Thyroid gland (tissue), 4 donors: ENCODE measurements around the gene PMIS2.

Experiments
- POLR2A ChIP-seq, 2 donors: fragments of 450-650 bp; IDR thresholded peaks; one replicate each; pipeline ENCODE4 v1.6.1; 2017; ENCODE audit warnings: antibody characterized with exemption in 2 of 2, mild to moderate bottlenecking in 2 of 2, moderate library complexity in 1 of 2
- TF ChIP-seq, protein P1 (sequence below), 6 experiments: fragments of 200-600 bp in 3 of 6; fragments of 450-650 bp in 3 of 6; sonication (generic) in 3 of 6; IDR thresholded peaks; one replicate each; pipeline ENCODE4 v1.5.1; 2016 to 2019; ENCODE audit warnings: antibody characterized with exemption in 6 of 6, mild to moderate bottlenecking in 2 of 6, inconsistent platforms in 1 of 6, moderate library complexity in 1 of 6

DNA sequence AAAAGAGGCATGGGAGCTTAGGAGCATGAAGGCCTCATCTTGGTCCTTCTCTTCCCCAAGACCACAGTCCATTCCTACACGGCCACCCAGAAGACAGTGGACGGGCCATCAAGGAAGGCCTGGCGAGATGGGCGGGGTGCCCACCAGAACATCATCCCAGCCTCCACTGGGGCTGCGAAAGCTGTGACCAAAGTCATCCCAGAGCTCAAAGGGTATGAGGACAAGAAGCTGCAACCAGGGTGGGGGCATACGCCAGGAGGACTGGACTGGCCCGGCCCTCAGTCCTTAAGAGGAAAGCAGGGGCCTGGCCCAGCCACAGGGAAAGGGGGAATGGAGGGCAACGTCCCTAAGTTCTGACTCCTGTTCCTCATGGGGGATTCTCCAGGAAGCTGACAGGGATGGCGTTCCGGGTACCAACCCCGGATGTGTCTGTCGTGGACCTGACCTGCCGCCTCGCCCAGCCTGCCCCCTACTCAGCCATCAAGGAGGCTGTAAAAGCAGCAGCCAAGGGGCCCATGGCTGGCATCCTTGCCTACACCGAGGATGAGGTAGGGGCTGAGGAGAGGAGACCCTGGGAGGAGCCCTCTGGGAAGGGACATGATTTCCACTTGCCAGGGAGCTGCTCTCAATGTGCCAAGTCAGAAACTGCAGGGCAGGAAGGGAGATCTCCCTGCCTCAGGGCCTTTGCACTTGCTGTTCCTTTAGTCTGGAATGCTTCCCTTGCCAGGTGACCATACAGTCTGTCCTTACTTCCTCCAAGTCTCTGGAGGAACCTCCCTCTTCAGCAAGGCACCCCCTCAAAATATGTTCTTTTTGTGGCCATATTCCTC is 42.5 kb upstream of the PMIS2 start:
- TF ChIP-seq POLR2A (IDR thresholded peaks at IDR 0.05) = no peak
- TF ChIP-seq, protein P1, sequence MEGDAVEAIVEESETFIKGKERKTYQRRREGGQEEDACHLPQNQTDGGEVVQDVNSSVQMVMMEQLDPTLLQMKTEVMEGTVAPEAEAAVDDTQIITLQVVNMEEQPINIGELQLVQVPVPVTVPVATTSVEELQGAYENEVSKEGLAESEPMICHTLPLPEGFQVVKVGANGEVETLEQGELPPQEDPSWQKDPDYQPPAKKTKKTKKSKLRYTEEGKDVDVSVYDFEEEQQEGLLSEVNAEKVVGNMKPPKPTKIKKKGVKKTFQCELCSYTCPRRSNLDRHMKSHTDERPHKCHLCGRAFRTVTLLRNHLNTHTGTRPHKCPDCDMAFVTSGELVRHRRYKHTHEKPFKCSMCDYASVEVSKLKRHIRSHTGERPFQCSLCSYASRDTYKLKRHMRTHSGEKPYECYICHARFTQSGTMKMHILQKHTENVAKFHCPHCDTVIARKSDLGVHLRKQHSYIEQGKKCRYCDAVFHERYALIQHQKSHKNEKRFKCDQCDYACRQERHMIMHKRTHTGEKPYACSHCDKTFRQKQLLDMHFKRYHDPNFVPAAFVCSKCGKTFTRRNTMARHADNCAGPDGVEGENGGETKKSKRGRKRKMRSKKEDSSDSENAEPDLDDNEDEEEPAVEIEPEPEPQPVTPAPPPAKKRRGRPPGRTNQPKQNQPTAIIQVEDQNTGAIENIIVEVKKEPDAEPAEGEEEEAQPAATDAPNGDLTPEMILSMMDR (IDR thresholded peaks at IDR 0.05) = no peak
